Measurements from ENCODE around the gene PGF. TPM values are rescaled to one million over a fixed set of nuclear protein-coding genes. Genes with fewer than 3 reads are reported as not detected.

PGF gene
- total RNA-seq: 1.1 and 6.3 TPM in 2 replicates

GRCh38 chr14:74955229-74956026 lies at the start of gene PGF:
Gene PGF (minus strand): TSS chr14:74955597. CDS start chr14:74955242, 355 bp downstream.

GRCh38 chr14:75002392-75003249 lies 47.2 kb upstream of the PGF start, which contains the start of gene EIF2B2:
Gene EIF2B2 (plus strand): TSS chr14:75002921. CDS start chr14:75002991, 70 bp downstream.

DNA sequence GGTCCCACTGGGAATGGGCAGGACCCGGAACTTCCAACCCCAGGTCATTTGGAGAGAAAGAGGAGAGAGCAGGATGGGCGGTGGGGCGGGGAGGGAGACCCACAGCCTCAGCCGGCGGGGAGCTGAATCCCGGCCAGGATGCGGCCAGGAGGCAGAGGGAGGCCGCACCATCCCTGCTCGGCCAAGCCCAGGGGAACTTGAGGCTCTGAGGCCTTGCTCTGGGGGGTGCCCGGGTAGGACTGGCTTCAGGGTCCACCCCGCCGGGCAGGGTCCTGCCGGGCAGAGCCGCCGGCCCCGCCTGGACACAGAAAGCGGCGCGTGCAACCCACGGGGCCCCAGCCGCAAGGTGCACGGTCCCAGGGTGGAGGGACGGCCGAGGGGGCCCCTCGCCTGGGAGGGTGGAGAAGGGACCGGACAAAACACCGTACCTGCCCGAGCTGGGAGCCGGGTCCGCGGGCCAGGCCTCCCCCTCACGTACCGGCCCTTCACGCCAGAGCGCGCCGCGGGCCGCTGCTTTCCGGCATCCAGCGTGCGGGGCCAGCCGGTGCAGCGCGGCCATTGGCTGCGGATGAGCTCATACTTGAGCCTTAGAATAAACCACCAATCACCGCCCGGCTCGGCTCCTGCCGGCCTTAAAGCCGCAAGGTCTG lies 32.5 kb downstream of the PGF start, which contains the start of gene RPS6KL1:
Gene RPS6KL1 (minus strand): TSS at position 509 of the 650 bp plus-strand sequence. CDS start 1,719 bp downstream, outside the sequence.

Other genes with a start within 250 kb of the PGF start
- 23.9 and 33.8 TPM in 2 replicates for gene AREL1, start 242.5 kb downstream of the PGF start, total RNA-seq
- gene FCF1, start 242.5 kb downstream of the PGF start, total RNA-seq: 20.9 and 24.3 TPM in 2 replicates
- gene YLPM1, start 192.3 kb downstream of the PGF start, total RNA-seq: 34.6 and 37.8 TPM in 2 replicates
- gene PROX2, start 79.5 kb downstream of the PGF start, total RNA-seq: not detected in 2 replicates
- 68.7 and 95.0 TPM in 2 replicates for gene DLST, start 73.7 kb downstream of the PGF start, total RNA-seq
- gene RPS6KL1, start 32.3 kb downstream of the PGF start, total RNA-seq: 0.37 and 2.3 TPM in 2 replicates
- 52.5 and 53.8 TPM in 2 replicates for gene EIF2B2, start 47.3 kb upstream of the PGF start, total RNA-seq
- 30.1 TPM in 2 replicates for gene MLH3, start 95.9 kb upstream of the PGF start, total RNA-seq
- 8.1 and 13.5 TPM in 2 replicates for gene ACYP1, start 108.4 kb upstream of the PGF start, total RNA-seq
- gene ZC2HC1C, start 114.0 kb upstream of the PGF start, total RNA-seq: 0.98 and 1.8 TPM in 2 replicates
- gene NEK9, start 171.5 kb upstream of the PGF start, total RNA-seq: 29.8 and 33.2 TPM in 2 replicates
- 213 and 218 TPM in 2 replicates for gene TMED10, start 221.0 kb upstream of the PGF start, total RNA-seq

All from subcutaneous preadipocyte (primary cell).